HG03457 (cell line): ENCODE results near the gene SPON1.
"Not testable (repeated sequence)": the region's sequence is repeated elsewhere in the genome, so short reads cannot be mapped to it uniquely, and the experiment has no call there.

ENCODE experiments used
- ATAC-seq: cut with Tn5 transposase; IDR thresholded peaks from one replicate; pipeline ENCODE4 v1.9.1; 2021; ENCODE audit warnings: moderate number of reproducible peaks; ENCODE audit not compliant: unreplicated experiment

The SPON1 gene

DNA sequence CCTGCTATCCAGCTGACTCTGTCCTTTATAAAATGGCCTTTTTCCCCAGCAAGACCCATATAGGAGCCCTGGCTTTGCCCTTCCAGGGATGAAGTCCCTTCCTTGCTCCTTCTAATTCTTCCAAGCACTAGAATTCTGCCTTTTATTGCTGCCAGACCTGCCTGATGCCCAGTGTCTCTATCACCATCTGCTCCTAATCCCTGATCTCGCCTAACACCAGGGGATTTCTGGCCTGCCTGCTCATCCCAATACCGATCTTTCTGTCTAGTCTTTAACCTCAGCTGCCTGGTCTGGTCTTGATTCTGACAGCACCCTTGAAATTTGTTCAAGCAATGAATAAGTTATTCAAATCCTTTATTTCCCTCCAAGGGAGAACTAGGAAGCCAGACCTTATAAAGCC is 150.2 kb downstream of the SPON1 start:
- ATAC-seq = no peak

DNA sequence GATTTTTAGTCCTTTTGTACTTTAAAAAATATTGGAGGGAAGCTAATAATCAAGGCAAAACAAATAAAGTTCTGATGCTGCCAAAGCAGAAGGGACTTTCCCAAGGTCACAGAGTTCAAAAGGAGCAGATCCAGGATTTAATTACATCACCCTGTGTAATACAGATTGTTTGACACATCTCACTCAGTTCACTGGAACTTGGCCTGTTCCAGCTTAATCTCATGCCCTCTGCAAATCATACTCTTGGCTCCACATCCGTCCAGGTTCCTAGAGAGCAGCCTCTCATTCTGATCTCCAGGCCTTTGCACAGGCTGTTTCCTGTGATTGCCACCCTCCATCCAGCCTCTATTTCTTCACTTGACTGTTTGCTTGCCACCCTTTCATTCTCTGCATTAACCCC is 151.7 kb downstream of the SPON1 start:
- no peak for ATAC-seq

DNA sequence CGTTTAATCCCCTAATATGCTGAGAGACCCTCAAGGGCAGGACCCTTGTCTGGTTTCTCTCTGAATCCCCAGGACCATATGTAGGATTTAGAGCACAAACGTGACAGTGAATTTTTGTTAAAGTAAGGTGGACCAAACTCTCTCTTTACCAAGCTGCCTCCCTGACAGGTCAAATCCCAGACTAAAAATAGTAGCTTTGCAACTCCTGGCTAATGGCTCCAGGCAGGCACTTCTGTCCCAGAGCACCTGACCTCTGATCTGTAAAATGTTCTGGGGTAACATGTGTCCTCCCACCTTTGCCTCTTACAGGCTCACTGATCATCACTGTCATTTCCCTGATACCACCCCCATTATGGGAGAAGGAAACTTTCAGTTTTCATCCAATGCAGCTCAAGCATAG is 152.3 kb downstream of the SPON1 start:
- ATAC-seq = no peak

DNA sequence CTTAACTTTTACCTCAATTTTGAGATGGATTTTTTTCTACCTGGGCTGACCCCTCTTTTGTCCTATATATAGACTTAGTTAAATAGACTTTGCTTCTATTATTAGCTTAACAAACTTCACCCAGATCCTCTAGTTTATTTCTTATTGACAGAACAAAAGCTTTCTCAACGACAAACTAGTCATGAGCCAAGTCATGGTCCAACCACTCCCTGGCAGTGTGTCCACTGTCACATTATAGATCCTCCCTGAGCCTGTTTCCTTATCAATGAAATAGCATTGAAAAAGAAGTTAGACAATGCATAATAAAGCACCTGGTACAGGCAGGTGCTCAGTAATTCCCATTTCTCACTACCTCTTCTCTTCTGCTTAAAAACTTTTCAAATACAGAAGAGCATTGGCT is 155.1 kb downstream of the SPON1 start:
- no peak for ATAC-seq

DNA sequence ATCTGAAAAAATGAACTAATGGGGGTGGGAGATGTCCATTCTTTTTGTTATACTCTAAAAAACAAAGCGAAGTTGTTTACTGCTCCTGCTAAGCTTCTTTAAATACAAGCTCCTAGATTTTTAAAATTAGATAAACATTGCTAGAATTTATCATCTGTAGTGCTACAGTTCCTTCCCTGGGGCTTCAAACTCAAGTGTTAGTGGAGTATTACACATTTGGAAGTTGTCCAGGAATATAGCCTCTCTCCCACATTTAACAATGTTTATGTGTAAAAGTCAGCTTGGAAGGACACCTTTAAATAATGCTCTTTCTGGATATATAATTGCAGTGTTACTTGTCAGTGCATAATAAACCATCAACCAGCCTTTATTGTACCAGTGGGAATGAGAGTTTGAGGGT is 155.5 kb downstream of the SPON1 start:
- no peak for ATAC-seq

DNA sequence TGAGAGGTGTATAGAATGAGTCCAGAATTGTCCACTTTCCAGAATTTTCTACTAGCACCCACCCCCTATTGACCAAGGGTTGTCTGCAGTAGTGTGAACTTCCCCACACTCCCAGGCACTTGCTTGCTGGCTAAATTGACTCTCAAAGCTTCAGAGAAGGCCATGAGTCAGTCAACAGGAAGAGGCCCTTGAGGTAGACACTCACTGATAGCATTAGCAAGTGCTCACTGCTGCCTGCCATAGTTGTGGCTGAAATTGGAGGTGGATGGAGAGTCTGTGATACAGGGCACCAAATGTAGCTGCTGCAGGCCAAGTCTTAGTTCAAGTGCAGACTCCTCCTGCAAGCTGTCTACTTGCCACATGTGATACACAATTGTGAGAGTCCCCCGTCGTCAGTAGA is 156.8 kb downstream of the SPON1 start:
- no peak for ATAC-seq

DNA sequence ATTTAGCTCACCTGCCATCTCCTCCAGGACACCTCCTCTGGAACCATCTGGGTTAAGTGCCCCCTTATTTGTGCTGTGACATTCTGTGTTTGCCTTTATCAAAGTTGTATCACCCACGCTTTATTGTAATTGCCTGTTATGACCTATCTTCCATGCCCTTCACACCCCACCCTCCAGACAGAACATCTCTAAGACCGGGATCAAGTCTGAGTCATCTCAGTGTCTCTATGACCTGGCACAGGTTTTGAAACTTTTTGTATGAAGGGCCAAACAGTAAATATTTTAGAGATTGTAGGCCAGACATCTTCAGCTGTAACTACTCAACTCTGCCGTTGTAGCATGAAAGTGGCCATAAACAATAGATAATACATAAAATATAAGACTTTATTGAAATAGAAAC is 161.8 kb downstream of the SPON1 start:
- ATAC-seq = no peak

DNA sequence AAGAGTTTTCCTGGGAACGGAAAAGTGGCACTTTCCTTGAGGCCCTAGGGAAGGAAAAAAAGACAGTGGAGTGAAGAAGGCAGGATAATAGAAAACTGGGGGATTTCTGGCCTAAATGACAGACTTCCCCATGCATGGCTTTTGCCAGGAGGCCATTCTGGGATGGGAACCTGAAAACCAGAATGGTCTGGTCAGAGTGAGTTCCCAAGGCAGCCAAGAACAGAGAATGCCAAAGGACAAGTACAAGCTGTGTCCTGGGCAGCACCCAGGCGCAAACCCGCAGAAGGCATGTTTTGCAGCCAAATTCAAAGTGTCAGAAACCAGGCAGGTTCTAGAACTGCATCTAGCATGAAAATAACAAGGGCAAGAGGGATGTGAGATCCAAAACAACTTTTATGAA is 162.4 kb downstream of the SPON1 start:
- no peak for ATAC-seq

DNA sequence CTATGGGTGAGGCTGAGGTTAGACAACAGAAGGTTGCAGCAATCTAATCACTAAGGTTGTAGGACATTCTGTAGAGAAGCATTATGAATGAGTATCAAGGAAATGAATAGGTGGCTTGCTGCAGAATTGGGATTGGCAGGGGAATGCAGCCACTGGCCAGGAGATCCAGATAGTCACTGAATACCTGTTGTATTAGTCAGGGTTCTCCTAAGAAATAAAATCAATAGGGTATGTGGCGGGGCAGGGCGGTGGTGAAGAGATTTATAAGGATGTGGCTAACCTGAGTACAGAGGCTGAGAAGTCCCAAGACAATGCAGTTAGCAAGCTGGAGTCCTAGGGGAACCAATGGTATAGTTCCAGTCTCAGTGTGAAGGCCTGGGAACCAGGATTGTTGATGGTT is 163.0 kb downstream of the SPON1 start:
- no peak for ATAC-seq

DNA sequence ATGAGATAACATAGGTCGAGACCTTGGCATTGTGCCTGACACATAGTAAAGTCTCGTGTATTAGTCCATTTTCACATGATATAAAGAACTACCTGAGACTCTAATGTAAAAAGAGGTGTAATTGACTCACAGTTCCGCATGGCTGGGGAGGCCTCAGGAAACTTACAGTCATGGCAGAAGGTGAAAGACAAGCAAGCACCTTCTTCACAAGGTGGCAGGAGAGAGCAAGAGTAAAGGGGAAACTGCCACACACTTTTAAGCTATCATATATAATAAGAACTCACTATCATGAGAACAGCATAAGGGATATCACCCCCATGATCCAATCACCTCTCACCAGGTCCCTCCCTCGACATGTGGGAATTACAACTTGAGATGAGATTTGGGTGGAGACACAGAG is 165.2 kb downstream of the SPON1 start:
- no peak for ATAC-seq

DNA sequence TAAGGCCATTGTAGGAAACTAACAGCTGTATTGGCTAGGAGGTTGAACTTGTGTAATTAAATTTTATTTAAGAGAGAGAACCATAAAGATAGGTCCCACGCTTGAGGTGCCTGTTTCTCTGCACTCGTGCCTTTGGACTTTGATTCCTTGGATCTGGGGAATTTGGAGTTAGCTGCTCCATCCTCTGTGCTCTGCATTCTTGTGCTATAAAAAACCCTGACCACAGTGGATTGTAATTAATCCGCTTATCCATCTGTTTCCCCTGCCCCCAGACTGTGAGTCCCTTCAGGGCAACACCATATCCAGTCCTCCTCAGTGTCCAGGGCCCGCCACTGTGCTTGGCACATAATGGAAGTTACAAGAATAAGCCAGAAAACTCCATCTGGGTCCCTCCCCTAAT is 169.8 kb downstream of the SPON1 start:
- ATAC-seq = no peak

DNA sequence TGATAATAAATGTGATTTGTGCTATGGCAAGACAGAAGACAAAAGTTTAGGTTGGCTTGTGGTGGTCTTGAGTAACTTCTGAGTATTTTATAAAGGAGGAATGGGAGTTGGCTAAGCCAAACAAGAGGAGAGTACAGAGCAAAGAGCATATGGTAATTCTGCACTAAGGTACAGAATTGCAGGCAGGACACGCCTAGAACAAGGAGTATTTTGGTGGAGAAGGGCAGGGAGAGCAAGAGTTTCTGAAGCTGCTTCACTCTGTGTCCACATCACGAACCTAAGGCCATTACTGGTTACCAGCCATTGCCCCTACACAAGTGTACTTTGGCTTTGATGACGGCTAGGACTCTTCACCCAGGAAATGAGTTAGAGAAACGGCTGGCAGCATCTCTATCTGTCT is 170.9 kb downstream of the SPON1 start:
- ATAC-seq = no peak

DNA sequence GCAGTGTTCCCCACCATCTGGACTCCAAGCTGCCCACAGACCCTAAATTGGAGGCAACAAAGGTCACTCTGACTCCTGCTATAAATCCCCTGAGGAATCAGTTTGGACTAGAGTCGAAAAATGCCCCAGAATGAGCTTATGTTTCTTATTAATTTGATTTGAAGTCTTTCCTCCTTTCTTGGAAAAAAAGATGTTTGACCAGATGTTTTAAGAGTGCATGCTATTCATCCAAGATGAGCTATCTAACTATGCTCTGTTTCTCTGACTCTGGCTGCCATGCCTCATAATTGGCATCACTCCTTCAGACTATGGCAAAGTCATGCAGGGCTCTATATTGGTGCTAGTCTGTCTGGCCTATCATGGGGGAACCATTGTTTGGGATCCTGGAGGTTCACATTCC is 174.0 kb downstream of the SPON1 start:
- no peak for ATAC-seq

DNA sequence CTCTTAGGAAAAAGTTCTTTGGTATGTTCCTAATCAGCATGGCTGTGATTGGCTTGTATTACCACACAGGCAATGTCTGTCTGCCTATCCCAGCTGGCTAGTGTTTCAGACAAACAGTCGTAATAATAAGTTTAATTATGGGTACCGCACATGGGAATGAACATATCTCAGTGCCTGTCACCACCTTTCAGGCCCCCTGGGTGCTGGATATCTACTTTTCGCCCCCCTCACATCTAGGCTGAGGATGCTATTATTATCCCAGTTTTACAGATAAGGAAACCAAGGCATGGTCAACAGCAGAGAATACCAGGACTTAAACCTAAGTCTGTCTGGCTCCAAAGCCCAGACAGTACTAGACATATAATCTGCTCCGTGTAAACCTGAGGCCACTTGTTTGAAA is 174.8 kb downstream of the SPON1 start:
- no peak for ATAC-seq

DNA sequence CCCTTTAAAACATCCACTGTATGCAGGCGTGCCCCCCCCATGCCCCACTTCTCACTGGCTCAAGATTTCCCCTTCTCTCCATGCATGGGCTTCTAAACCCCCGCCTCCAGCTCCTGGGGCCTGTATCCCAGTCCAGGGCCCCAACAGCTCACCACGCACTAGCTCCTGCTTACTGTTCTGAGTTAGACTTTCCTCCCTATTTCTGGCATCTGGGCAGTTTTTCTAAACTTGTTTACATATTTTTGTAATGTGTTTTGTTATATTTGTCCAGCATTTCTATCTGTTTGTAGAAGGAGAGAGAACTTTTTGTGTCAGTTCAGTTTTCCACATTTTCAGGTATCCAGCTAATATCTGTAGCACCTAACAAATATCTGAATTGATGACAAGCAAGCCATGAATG is 178.5 kb downstream of the SPON1 start:
- no peak for ATAC-seq

DNA sequence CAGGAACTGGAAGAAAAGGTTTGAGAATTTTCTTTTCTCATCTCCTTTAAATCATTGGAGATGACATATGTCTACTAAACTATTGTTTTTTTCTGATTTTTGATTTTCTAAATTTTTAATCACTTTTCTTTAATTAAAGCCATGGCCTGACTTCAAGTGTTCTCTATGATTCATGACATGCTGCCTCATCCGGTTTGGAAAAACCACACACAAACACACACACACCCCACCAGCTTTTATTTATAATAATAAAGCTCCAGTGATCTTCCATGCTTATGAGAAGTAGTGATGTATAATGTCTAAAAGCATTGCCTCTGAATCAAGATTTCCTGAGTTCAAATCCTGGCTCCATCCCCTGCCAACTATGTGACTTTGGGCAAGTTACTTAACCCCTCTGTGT is 179.2 kb downstream of the SPON1 start:
- ATAC-seq = no peak

DNA sequence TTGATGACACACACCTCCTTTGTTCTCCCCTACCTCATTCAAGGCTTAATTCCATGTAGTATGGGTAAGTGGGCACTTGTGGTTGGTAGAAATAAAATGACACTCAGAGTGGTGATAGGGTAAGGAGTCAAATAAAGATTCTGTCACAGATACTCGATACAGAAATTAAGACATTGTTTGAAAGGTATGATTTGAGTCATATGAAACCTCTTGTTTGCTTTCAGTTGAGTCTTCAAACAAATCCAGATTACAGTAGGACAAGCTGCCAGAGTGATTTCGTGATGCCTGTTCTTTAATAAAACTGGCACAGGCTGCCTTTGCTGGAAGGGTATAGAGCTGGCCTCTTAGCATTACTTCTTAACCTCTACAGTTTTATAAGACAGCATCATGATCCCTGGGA is 182.4 kb downstream of the SPON1 start:
- ATAC-seq = no peak

DNA sequence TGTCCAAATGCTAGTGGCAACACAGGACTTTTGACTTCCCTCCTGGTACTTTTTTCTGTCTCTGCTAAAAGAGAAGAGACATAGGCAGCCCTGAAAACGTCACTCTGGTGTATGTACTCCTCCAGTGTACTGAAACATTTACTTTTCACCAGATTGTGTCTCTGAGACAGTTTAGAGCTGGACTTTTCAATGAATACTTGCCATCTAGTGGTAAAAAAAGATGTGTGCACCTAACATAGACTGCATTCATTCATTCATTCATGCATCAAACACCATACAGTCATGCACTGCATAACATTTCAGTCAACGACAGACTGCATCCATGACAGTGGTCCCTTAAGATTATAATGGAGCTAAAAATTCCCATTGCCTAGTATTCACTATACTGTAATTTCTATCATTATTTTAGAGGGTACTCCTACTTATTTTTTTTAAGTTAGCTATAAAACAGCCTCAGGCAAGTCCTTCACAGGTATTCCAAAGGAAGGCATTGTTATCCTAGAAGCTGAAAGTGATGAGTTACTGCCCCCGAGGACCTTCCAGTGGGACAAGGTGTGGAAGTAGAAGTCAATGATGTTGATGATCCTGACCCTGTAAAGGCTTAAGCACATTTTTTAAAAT is 186.2 kb downstream of the SPON1 start:
- no peak for ATAC-seq

DNA sequence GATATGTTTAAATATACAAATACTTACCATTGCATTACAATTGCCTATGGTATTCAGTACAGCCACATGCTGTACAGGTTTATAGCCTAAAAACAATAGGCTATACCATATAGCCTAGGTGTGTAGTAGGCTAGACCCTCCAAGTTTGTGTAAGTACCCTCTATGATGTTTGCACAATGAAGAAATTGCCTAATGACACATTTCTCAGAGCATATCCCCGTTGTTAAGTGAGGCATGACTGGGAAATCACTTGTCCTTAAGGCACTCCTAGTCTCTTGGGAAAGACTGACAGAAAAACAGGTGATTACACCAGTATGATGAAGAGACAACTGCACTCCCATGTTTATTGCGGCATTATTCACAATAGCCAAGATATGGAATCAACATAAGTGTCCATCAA is 187.2 kb downstream of the SPON1 start:
- no peak for ATAC-seq

DNA sequence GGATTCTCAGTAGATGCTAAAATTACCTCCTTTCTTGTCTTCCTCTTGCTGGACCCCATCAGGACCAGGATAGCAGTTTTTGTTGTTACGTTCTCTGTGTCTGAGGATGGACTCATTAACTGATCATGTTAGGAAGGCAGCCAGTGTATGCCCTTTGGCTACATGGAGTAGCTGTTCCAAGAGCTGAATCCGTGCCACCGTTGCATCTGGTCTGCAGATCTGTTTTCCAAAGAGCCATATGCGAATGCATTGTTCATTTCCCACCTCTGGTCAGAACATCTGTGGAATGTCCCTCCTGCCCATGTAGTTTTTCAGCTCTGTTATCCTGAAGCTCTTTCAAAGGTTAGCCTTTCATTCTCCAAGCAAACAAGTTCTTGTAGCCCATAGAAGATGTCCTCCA is 188.4 kb downstream of the SPON1 start:
- ATAC-seq = no peak

DNA sequence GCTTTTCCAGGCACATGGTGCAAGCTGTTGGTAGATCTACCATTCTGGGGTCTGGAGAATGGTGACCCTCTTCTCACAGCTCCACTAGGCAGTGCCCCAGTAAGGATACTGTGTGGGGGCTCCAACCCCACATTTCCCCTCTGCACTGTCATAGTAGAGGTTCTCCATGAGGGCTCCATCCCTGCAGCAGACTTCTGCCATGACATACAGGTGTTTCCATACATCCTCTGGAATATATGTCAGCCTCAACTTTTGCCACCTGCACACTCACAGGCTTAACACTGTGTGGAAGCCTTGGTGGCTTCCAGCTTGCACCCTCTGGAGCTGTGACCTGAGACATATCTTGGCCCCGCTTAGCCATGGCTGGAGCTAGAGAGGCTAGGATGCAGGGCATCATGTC is 191.6 kb downstream of the SPON1 start:
- ATAC-seq = not testable (repeated sequence)

DNA sequence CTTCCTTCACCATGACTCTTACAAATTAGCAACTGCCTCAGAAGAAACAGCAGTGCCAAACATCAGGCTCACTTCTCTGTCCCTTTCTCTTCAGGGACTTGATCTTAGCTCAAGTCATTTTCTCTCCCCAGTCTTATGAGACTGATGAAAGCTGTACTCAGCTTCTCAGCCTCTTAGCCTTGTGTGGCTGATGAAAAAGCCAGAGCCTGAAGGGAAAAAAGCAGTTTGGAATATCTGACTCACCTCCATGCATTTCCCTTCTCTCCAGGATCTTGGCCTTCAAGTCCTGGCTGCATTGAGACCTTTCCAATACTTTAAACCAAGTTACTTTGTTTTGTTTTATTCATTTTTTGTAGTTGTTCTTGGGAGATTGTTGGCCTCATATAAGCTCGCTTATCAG is 195.9 kb downstream of the SPON1 start:
- ATAC-seq = no peak

DNA sequence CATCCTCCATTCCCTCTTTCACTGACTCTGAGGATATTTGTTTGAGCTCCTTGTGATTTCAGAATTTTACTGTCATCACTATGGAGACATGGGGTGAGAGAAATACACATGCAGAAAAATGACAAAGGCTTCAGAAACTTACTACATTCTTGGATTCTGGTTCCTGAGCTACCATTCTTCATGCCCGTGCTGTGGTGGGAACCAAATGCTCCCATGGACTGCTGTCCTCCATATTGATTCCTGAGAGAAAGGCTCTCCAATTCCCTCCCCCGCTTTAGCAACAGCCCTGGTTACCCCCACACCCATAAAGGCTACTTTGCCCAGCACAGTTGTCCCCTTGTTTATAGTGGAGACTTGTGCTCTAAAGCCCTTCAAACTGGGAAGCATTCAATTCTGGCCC is 201.1 kb downstream of the SPON1 start:
- no peak for ATAC-seq

DNA sequence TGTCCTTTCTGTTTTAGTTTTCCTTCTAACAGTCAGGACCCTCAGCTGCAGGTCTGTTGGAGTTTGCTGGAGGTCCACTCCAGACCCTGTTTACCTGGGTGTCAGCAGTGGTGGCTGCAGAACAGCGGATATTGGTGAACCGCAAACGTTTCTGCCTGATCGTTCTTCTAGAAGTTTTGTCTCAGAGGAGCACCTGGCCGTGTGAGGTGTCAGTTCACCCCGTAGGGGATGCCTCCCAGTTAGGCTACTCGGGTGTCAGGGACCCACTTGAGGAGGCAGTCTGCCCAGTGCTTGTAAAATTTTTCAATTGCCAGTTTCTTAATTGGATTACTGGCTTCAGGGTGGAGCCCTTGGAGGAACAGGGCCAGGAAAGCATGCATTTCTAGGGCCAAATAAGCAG is 211.2 kb downstream of the SPON1 start:
- not testable (repeated sequence) for ATAC-seq
